ENCODE results near the gene LNX2.

LNX2 gene

GRCh38 chr13:27497563-27498230 lies 122.6 kb downstream of the LNX2 start:
- DNase-seq: no peak

DNA sequence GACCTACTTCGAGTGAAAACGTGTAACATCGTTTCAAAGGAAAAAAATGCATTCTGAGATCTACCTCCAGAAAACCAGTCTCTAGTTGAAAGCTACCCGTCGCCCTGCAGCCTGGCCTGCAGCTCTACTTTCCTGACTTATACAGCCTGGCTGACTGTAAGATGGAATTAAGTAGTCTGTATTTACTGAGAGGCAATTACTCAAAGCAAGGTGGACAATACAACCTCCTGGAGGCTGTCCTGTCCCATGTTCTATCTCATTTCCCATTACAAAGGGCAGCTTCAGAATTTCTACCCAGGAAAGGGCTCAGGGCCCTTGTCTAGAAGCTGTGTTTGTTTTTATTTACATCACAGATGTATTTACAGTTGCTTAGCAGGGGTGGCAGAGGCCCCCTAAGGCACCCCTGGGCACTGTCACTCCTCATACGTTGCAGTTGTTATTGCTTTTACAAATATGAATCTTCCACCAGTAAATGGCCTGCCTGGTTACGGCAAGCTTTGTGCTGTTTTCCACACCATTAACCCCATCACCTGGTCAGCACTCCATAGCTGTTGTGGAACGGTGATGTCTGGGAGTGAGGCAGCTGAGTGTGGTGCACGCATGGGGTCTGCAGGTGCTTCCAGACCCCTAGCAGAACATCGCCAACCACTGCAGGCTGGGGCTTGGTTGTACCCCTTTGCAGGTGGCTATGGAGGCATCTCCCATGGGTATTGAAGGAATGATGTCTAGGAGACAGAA lies 123.6 kb downstream of the LNX2 start:
- DNase-seq: no peak

DNA sequence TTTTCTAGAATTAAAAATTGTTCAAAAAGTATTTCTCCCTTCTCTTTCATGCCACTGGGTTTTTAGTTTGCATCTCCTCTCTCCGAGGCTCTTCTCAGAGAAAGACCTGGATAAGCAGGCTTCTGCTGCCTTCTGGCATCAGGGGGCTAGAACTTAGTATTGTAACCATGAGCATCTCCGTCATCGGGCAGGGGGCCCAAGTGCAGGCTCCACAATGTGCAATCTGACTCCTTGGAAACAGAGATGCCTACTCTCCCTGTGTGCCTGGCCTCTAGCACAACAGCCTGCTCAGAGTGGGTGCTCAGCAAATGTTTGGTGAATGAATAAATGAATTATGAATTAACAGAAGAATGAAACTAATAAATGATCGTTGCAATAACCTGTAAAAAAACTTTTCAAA lies 124.3 kb downstream of the LNX2 start:
- DNase-seq: no peak

All from NCI-H2029 treated with DMSO at 0.1 percent for 48 hours (cell line).